K562 (cell line): ENCODE measurements around the gene NECTIN2. TPM values are rescaled to one million over a fixed set of nuclear protein-coding genes. Genes with fewer than 3 reads are reported as not detected.

Experiments used
- BRD9 ChIP-seq: fragments of 450-650 bp; IDR thresholded peaks from 2 replicates; pipeline ENCODE4 v1.6.1; 2018; ENCODE audit warnings: low read depth; ENCODE audit not compliant: partially characterized antibody
- CREB1 ChIP-seq, 2 experiments: sonication (generic) in 1 of 2; formaldehyde crosslinking in 1 of 2; IDR thresholded peaks; 2 replicates each; pipeline versions ENCODE4 v1.6.1 to v1.8.0; 2012 to 2022; ENCODE audit warnings: inconsistent platforms in 1 of 2, mild to moderate bottlenecking in 1 of 2, missing genetic modification reagents in 1 of 2, moderate library complexity in 1 of 2
- CTBP1 ChIP-seq: fragments of 450-650 bp; IDR thresholded peaks from 2 replicates; pipeline ENCODE4 v1.6.1; 2016; ENCODE audit warnings: borderline replicate concordance
- HMG20B ChIP-seq: fragments of 250-450 bp; sonication (Bioruptor Pico); IDR thresholded peaks from 2 replicates; pipeline ENCODE4 v1.5.0; 2021; ENCODE audit warnings: mild to moderate bottlenecking
- KDM5B ChIP-seq: fragments of 200-600 bp; sonication (generic); IDR thresholded peaks from 2 replicates; pipeline ENCODE4 v1.6.1; 2012; ENCODE audit warnings: low read depth, mild to moderate bottlenecking, moderate library complexity, low read length, control low read depth, inconsistent platforms; ENCODE audit not compliant: insufficient replicate concordance
- LCOR ChIP-seq: sonication (generic); formaldehyde crosslinking; IDR thresholded peaks from 2 replicates; pipeline ENCODE4 v1.8.0; 2022; ENCODE audit warnings: mild to moderate bottlenecking, missing genetic modification reagents
- MTA3 ChIP-seq: fragments of 450-650 bp; formaldehyde crosslinking; IDR thresholded peaks from 2 replicates; pipeline ENCODE4 v1.6.1; 2017; ENCODE audit warnings: mild to moderate bottlenecking, borderline replicate concordance
- SMARCA4 ChIP-seq: fragments of 450-650 bp; IDR thresholded peaks from 2 replicates; pipeline ENCODE4 v1.6.1; 2016
- TCF7 ChIP-seq: sonication (generic); IDR thresholded peaks from 2 replicates; pipeline ENCODE4 v1.6.1; 2016; ENCODE audit warnings: antibody characterized with exemption, borderline replicate concordance
- ZNF133 ChIP-seq: fragments of 250-450 bp; sonication (Bioruptor Pico); IDR thresholded peaks from 2 replicates; pipeline ENCODE4 v1.4.0; 2020; ENCODE audit warnings: mild to moderate bottlenecking
- ZNF232 ChIP-seq: sonication (generic); formaldehyde crosslinking; IDR thresholded peaks from 2 replicates; pipeline ENCODE4 v1.8.0; 2022; ENCODE audit warnings: mild to moderate bottlenecking, missing genetic modification reagents
- ZNF316 ChIP-seq: fragments of 450-650 bp; IDR thresholded peaks from 2 replicates; pipeline ENCODE4 v1.6.1; 2016
- polyA plus RNA-seq, 8 experiments: library from polyadenylated mRNA; depleted of rRNA in 4 of 8; stranded (reverse) in 5 of 8; unstranded in 3 of 8; fragments of >200 nt; fragmentation: Nextera tagmentation in 2 of 8; fragmentation: Illumina TruSeq in 1 of 8; extraction: Ambion mirVana in 2 of 8; extraction: Trizol in 1 of 8; gene quantifications; 2 replicates each; pipeline versions ENCODE4 v1.2.1 to v1.2.3, GENCODE V29; 2011 to 2014; ENCODE audit warnings: inconsistent platforms in 1 of 8, missing spikeins in 1 of 8
- total RNA-seq, 7 experiments: library from RNA; depleted of rRNA in 6 of 7; stranded (reverse); fragments of >200 nt in 6 of 7; fragmentation: Illumina TruSeq in 2 of 7; extraction: Trizol in 2 of 7; gene quantifications; 2 replicates each; pipeline versions ENCODE4 v1.2.1 to v1.2.3, GENCODE V29; 2011 to 2021; ENCODE audit warnings: low replicate concordance in 1 of 7
- TF ChIP-seq, protein P1 (sequence below), 3 experiments: fragments of 200-800 bp in 1 of 3; sonication (Bioruptor generic) in 1 of 3; sonication (generic) in 1 of 3; formaldehyde crosslinking in 1 of 3; IDR thresholded peaks; 2 replicates each; pipeline versions ENCODE4 v1.6.1 to v1.8.0; 2016 to 2022; ENCODE audit warnings: mild to moderate bottlenecking in 2 of 3, missing compliant biosample characterization in 2 of 3, missing genetic modification characterization in 2 of 3, missing genetic modification reagents in 1 of 3
- TF ChIP-seq, protein P2 (sequence below): fragments of 250-450 bp; sonication (Bioruptor Pico); IDR thresholded peaks from 2 replicates; pipeline ENCODE4 v1.4.0; 2020; ENCODE audit warnings: borderline replicate concordance
- TF ChIP-seq, protein P3 (sequence below): fragments of 200-800 bp; sonication (Bioruptor generic); IDR thresholded peaks from 2 replicates; pipeline ENCODE4 v1.6.1; 2017; ENCODE audit warnings: missing genetic modification characterization, missing compliant biosample characterization
- TF ChIP-seq, protein P4 (sequence below): fragments of 450-650 bp; IDR thresholded peaks from 2 replicates; pipeline ENCODE4 v1.6.1; 2016; ENCODE audit warnings: low read depth, mild to moderate bottlenecking, moderate library complexity
- TF ChIP-seq, protein P5 (sequence below): sonication (generic); formaldehyde crosslinking; IDR thresholded peaks from 2 replicates; pipeline ENCODE4 v1.8.0; 2022; ENCODE audit warnings: mild to moderate bottlenecking, missing genetic modification reagents

Gene NECTIN2
- total and polyA plus RNA-seq, 9 of the 15 experiments (the other 6 are each of a cell fraction or from before 2014, with no cell fraction given): 3.9 to 94.9 (median 34.9) TPM

DNA sequence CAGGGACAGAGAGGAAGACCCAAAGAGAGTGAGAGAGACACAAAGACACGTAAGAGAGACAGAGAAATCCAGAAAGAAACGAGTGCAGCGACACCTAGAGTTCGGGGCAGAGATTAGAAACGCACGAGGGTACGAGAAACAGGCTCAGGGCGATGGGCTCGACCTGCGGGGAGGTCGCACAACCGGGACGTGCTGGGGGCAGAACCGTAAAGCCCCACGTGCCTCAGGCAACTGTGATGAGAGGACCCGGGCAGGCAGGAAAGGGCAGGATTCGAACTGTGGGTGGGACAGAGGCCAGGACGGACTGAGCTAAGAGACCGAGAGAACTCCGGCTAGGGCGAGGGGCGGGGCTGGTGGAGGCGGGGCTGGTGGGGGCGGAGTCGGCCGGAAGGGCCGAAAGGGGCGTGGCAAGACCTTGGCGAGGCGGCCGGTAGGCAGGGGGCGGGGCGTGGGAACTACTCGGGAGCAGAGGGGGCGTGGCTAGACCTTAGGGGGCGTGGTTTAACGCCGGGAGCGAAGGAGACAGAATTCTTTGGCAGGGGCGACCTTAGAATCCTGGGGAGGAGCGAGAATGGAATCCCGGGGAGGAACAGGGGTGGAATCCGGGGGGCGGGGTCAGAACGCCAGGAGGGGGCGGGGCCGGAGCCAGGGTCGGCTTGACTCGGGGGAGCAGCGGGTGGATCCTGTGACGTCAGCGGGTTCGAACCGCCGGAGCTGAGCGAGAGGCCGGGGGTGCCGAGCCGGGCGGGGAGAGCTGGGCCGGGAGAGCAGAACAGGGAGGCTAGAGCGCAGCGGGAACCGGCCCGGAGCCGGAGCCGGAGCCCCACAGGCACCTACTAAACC, at the start of gene NECTIN2 (continued):
- TF ChIP-seq, protein P1, sequence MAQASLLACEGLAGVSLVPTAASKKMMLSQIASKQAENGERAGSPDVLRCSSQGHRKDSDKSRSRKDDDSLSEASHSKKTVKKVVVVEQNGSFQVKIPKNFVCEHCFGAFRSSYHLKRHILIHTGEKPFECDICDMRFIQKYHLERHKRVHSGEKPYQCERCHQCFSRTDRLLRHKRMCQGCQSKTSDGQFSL (CRISPR knock-in tag; IDR thresholded peaks at IDR 0.05): no peak
- TF ChIP-seq, protein P1 (tag; IDR thresholded peaks at IDR 0.05): 0 out of 4 replicates have a peak, but pooled peaks of 1 of the 2 experiments have one; percentile 25
- TF ChIP-seq LCOR (no peak), ZNF232 (CRISPR knock-in tag) (no peak), CREB1 (IDR thresholded peaks at IDR 0.05) (peak; percentile 74), CREB1 (CRISPR knock-in tag; IDR thresholded peaks at IDR 0.05) (peak; percentile 70; the same call in 1 of the 2 replicates), ZNF133 (peak; percentile 87; the same call in 1 of the 2 replicates), SMARCA4 (0 out of 2 replicates have a peak, but pooled peaks have one; percentile 25), CTBP1 (peak; percentile 78; the same call in 1 of the 2 replicates), KDM5B (peak; percentile 35), BRD9 (peak; percentile 86), ZNF316 (peak; percentile 40), MTA3 (peak; percentile 82; the same call in 1 of the 2 replicates), TCF7 (no peak), HMG20B (CRISPR knock-in tag) (no peak)
- TF ChIP-seq, protein P2, sequence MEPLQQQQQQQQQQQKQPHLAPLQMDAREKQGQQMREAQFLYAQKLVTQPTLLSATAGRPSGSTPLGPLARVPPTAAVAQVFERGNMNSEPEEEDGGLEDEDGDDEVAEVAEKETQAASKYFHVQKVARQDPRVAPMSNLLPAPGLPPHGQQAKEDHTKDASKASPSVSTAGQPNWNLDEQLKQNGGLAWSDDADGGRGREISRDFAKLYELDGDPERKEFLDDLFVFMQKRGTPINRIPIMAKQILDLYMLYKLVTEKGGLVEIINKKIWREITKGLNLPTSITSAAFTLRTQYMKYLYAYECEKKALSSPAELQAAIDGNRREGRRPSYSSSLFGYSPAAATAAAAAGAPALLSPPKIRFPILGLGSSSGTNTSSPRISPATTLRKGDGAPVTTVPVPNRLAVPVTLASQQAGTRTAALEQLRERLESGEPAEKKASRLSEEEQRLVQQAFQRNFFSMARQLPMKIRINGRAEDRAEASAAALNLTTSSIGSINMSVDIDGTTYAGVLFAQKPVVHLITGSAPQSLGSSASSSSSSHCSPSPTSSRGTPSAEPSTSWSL (CRISPR knock-in tag): 0 out of 2 replicates have a peak, but pooled peaks have one; percentile 83
- TF ChIP-seq, protein P3, sequence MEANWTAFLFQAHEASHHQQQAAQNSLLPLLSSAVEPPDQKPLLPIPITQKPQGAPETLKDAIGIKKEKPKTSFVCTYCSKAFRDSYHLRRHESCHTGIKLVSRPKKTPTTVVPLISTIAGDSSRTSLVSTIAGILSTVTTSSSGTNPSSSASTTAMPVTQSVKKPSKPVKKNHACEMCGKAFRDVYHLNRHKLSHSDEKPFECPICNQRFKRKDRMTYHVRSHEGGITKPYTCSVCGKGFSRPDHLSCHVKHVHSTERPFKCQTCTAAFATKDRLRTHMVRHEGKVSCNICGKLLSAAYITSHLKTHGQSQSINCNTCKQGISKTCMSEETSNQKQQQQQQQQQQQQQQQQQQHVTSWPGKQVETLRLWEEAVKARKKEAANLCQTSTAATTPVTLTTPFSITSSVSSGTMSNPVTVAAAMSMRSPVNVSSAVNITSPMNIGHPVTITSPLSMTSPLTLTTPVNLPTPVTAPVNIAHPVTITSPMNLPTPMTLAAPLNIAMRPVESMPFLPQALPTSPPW (CRISPR knock-in tag): peak; percentile 78
- TF ChIP-seq, protein P4, sequence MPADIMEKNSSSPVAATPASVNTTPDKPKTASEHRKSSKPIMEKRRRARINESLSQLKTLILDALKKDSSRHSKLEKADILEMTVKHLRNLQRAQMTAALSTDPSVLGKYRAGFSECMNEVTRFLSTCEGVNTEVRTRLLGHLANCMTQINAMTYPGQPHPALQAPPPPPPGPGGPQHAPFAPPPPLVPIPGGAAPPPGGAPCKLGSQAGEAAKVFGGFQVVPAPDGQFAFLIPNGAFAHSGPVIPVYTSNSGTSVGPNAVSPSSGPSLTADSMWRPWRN: no peak
- TF ChIP-seq, protein P5, sequence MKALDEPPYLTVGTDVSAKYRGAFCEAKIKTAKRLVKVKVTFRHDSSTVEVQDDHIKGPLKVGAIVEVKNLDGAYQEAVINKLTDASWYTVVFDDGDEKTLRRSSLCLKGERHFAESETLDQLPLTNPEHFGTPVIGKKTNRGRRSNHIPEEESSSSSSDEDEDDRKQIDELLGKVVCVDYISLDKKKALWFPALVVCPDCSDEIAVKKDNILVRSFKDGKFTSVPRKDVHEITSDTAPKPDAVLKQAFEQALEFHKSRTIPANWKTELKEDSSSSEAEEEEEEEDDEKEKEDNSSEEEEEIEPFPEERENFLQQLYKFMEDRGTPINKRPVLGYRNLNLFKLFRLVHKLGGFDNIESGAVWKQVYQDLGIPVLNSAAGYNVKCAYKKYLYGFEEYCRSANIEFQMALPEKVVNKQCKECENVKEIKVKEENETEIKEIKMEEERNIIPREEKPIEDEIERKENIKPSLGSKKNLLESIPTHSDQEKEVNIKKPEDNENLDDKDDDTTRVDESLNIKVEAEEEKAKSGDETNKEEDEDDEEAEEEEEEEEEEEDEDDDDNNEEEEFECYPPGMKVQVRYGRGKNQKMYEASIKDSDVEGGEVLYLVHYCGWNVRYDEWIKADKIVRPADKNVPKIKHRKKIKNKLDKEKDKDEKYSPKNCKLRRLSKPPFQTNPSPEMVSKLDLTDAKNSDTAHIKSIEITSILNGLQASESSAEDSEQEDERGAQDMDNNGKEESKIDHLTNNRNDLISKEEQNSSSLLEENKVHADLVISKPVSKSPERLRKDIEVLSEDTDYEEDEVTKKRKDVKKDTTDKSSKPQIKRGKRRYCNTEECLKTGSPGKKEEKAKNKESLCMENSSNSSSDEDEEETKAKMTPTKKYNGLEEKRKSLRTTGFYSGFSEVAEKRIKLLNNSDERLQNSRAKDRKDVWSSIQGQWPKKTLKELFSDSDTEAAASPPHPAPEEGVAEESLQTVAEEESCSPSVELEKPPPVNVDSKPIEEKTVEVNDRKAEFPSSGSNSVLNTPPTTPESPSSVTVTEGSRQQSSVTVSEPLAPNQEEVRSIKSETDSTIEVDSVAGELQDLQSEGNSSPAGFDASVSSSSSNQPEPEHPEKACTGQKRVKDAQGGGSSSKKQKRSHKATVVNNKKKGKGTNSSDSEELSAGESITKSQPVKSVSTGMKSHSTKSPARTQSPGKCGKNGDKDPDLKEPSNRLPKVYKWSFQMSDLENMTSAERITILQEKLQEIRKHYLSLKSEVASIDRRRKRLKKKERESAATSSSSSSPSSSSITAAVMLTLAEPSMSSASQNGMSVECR (CRISPR knock-in tag): peak; percentile 63
